B cell (primary cell): ENCODE data around the gene SLC24A3. TPM values are rescaled to one million over a fixed set of nuclear protein-coding genes. Genes with fewer than 3 reads are reported as not detected.

Experiments
- ATAC-seq: fragments of 200-7000 bp; cut with Tn5 transposase; one replicate; pipeline ENCODE4 v1.10.0; 2021; ENCODE audit warnings: low read depth, mild to moderate bottlenecking, moderate number of reproducible peaks, moderate library complexity
- CTCF ChIA-PET: fragments of 350-600 bp; sonication (Branson Sonifier 250); formaldehyde crosslinking; loops from one replicate; lab custom pipeline; 2021; ENCODE audit warnings: antibody characterized with exemption, inconsistent platforms; lab: Charles Lee
- POLR2A ChIA-PET: fragments of 350-600 bp; sonication (Branson Sonifier 250); formaldehyde crosslinking; loops from one replicate; lab custom pipeline; 2021; ENCODE audit warnings: antibody characterized with exemption; lab: Charles Lee
- DNase-seq: peaks from one replicate; pipeline ENCODE4 v3.0.0; 2013
- H2AFZ ChIP-seq: 2 replicates; pipeline ENCODE4 v1.6.1; 2012; ENCODE audit warnings: mild to moderate bottlenecking, low read depth, low read length; ENCODE audit not compliant: insufficient read depth, poor library complexity, severe bottlenecking
- H3K27ac ChIP-seq, 2 donors: 1 replicate in 1 of 2; 2 replicates in 1 of 2; pipeline ENCODE4 v1.5.1; 2012 to 2013; ENCODE audit warnings: low read length in 2 of 2, mild to moderate bottlenecking in 2 of 2, moderate library complexity in 1 of 2
- H3K27me3 ChIP-seq, 4 experiments: fragments of 200-600 bp in 1 of 4; sonication (generic) in 1 of 4; replicated peaks in 1 of 4; 1 replicate in 2 of 4; 2 replicates in 2 of 4; pipeline versions ENCODE4 v1.6.1 to v1.7.0; 2013 to 2016; ENCODE audit warnings: low read length in 3 of 4, mild to moderate bottlenecking in 2 of 4, mixed read lengths in 1 of 4, moderate library complexity in 1 of 4; ENCODE audit not compliant: insufficient read depth in 4 of 4, control insufficient read depth in 3 of 4; ENCODE audit errors: control extremely low read depth in 1 of 4
- H3K36me3 ChIP-seq, 2 experiments: replicated peaks in 1 of 2; 1 replicate in 1 of 2; 2 replicates in 1 of 2; pipeline versions ENCODE4 v1.6.1 to v1.7.1; 2013; ENCODE audit warnings: low read length in 1 of 2; ENCODE audit not compliant: insufficient read depth in 2 of 2, control insufficient read depth in 1 of 2; ENCODE audit errors: control extremely low read depth in 1 of 2, extremely low read depth in 1 of 2
- H3K4me1 ChIP-seq, 2 donors: fragments of 200-600 bp in 1 of 2; sonication (generic) in 1 of 2; 1 replicate in 1 of 2; 2 replicates in 1 of 2; pipeline versions ENCODE4 v1.5.1 to v1.6.1; 2013 to 2017; ENCODE audit warnings: low read length in 2 of 2; ENCODE audit not compliant: control insufficient read depth in 2 of 2, insufficient read depth in 2 of 2
- H3K4me2 ChIP-seq: replicated peaks from 2 replicates; pipeline ENCODE3; 2012; ENCODE audit warnings: mild to moderate bottlenecking, low read depth, low read length; ENCODE audit not compliant: poor library complexity, severe bottlenecking
- H3K4me3 ChIP-seq, 5 experiments: fragments of 200-600 bp in 1 of 5; sonication (generic) in 1 of 5; 1 replicate in 3 of 5; 2 replicates in 2 of 5; pipeline versions ENCODE4 v1.5.1 to v1.7.0; 2011 to 2016; ENCODE audit warnings: low read length in 4 of 5, mild to moderate bottlenecking in 4 of 5, low read depth in 2 of 5, control low read depth in 1 of 5, moderate library complexity in 1 of 5; ENCODE audit not compliant: insufficient read depth in 1 of 5; ENCODE audit errors: control extremely low read depth in 1 of 5, extremely low read depth in 1 of 5
- H3K79me2 ChIP-seq: fragments of 200-600 bp; sonication (generic); one replicate; pipeline ENCODE4 v1.6.0; 2016; ENCODE audit warnings: low read length; ENCODE audit not compliant: control insufficient read depth, insufficient read depth
- H3K9ac ChIP-seq: fragments of 200-600 bp; sonication (generic); 2 replicates; pipeline ENCODE4 v1.6.1; 2017; ENCODE audit warnings: mild to moderate bottlenecking, low read length, moderate library complexity
- H3K9me3 ChIP-seq, 3 donors: one replicate each; pipeline versions ENCODE4 v1.6.1 to v1.7.1; 2013; ENCODE audit warnings: low read length in 2 of 3; ENCODE audit not compliant: control insufficient read depth in 2 of 3, insufficient read depth in 1 of 3; ENCODE audit errors: control extremely low read depth in 1 of 3
- H4K20me1 ChIP-seq: 2 replicates; pipeline ENCODE4 v1.6.0; 2012; ENCODE audit warnings: mild to moderate bottlenecking, low read length; ENCODE audit not compliant: insufficient read depth, control insufficient read depth, poor library complexity, severe bottlenecking
- H3K27ac Mint-ChIP-seq: one replicate; pipeline ENCODE4 v1.8.0; 2021; ENCODE audit warnings: mixed read lengths
- H3K27me3 Mint-ChIP-seq: one replicate; pipeline ENCODE4 v1.8.0; 2021; ENCODE audit warnings: mixed read lengths
- H3K4me1 Mint-ChIP-seq: one replicate; pipeline ENCODE4 v1.8.0; 2021; ENCODE audit warnings: mixed read lengths
- H3K4me3 Mint-ChIP-seq: one replicate; pipeline ENCODE4 v1.8.0; 2021; ENCODE audit warnings: mixed read lengths
- H3K9me3 Mint-ChIP-seq: one replicate; pipeline ENCODE4 v1.8.0; 2022; ENCODE audit warnings: mixed read lengths; ENCODE audit not compliant: insufficient read depth
- CTCF ChIP-seq: fragments of 200-600 bp; IDR thresholded peaks from one replicate; pipeline ENCODE4 v1.8.0; 2022; ENCODE audit warnings: antibody characterized with exemption, mild to moderate bottlenecking
- EZH2 ChIP-seq: IDR thresholded peaks from 2 replicates; pipeline ENCODE4 v1.6.1; 2012; ENCODE audit warnings: borderline replicate concordance, low read depth, mild to moderate bottlenecking, moderate library complexity, low read length; ENCODE audit not compliant: insufficient read depth, poor library complexity, severe bottlenecking
- WGBS: methylation state at CpG from one replicate; pipeline ENCODE4 v1.1.5; 2013; ENCODE audit warnings: missing lambda C conversion rate; ENCODE audit not compliant: insufficient coverage; 5-methylcytosine and 5-hydroxymethylcytosine counted together
- intact Hi-C: fragments of 100-400 bp; cut with micrococcal nuclease; formaldehyde crosslinking; loops from one replicate; pipeline ENCODE4 v1.10.0; 2022
- polyA plus RNA-seq: library from polyadenylated mRNA; depleted of rRNA; stranded (reverse); fragments of >200 nt; gene quantifications from 2 replicates; pipeline ENCODE4 v1.2.3, GENCODE V29; 2012
- total RNA-seq, 2 donors: library from RNA; stranded (reverse); fragments of 120-200 nt in 1 of 2; gene quantifications; 1 replicate in 1 of 2; 2 replicates in 1 of 2; pipeline versions ENCODE4 v1.2.3 to v1.2.4, GENCODE V29; 2013 to 2022

Gene SLC24A3
- total and polyA plus RNA-seq, 2 donors (not counting 1 experiment from before 2014, with no cell fraction given) = not detected

- no peak overlapping the region for H3K4me3 Mint-ChIP-seq
- DNase-seq = no peak
- Histone ChIP-seq H3K9ac (no peak overlapping the region), H3K79me2 (no peaks in the 10 kb centered on the region), H3K4me1 (no peaks in the 10 kb centered on the region), H3K4me2 (no peak overlapping the region), H3K4me3 (no peak overlapping the region), H2AFZ (no peak overlapping the region), H3K27me3 (peaks cover 0 to 4% (median 0%) of the 10 kb centered on the region in 4 experiments), H3K9me3 (peaks cover 0 to 3% (median 0%) of the 10 kb centered on the region in 3 donors), H3K27ac (no peak overlapping the region), H3K36me3 (no peaks in the 10 kb centered on the region), H4K20me1 (no peaks in the 10 kb centered on the region)
- no peak for TF ChIP-seq CTCF
- no peak for TF ChIP-seq EZH2
- CTCF ChIA-PET = no interaction called here
- intact Hi-C loops = no loop called here
- H3K4me1 Mint-ChIP-seq = no peaks in the 10 kb centered on the region
- H3K27me3 Mint-ChIP-seq = no peaks in the 10 kb centered on the region
- H3K27ac Mint-ChIP-seq = no peak overlapping the region
- POLR2A ChIA-PET = no interaction called here
- 74% methylated on average over 2 of the region's 6 CpGs for WGBS
- H3K9me3 Mint-ChIP-seq = no peaks in the 10 kb centered on the region
- no peak for ATAC-seq
Observed at GRCh38 chr20:19492687-19493336, 280.4 kb downstream of the SLC24A3 start.

DNA sequence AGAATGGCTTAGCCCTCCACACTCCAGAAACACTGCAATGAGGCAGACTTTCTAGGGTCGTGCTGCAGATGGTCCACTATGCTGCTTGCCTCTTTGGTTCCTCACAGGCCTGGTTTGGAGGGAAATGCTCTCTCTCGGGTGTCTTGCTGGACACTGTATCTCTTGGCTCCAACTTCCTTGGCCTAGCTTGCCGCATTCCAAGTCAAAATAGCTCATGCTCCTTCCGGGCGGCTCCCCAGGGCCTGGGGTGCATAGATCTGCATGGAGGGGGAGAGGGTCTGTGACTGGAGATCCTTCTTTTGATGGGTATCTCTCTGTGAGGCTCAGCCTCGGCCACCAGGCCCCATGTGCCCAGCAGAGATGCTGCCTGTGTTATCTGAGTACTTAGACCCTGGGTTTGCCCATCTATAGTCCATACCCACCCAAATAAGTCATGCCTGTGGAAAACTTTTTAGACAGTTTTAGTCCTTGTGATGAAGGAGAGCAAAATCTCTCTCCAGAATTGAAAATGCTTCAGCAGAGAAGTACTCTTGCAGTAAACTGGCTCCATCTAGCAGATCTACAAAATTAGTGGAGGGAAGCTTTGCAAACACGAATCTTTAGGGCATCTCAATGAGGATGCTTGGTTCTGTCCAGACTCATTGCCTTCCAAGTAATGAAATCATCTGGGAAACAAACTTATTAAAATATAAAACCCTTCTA is 281.5 kb downstream of the SLC24A3 start:
- Mint-ChIP-seq H3K4me3 (no peak overlapping the region), H3K9me3 (no peaks in the 10 kb centered on the region), H3K27me3 (no peaks in the 10 kb centered on the region), H3K4me1 (no peaks in the 10 kb centered on the region), H3K27ac (no peak overlapping the region)
- H3K9me3 ChIP-seq = peaks cover 0 to 3% (median 0%) of the 10 kb centered on the region in 3 donors
- H3K4me2 ChIP-seq = no peak overlapping the region
- H3K4me1 ChIP-seq = no peaks in the 10 kb centered on the region
- no peak overlapping the region for H3K9ac ChIP-seq
- no peak overlapping the region for H2AFZ ChIP-seq
- no peaks in the 10 kb centered on the region for H3K36me3 ChIP-seq
- no peak for TF ChIP-seq CTCF
- TF ChIP-seq EZH2 = no peak
- CTCF ChIA-PET = interaction anchor here (0.6 kb wide), 1 partner anchor 17 kb away, joined by 3 read pairs; no protein-coding TSS in a partner anchor
- POLR2A ChIA-PET = no interaction called here
- no peak overlapping the region for H3K27ac ChIP-seq
- DNase-seq = no peak
- H3K4me3 ChIP-seq = no peak overlapping the region
- no peak for ATAC-seq
- H3K27me3 ChIP-seq = peaks cover 0 to 4% (median 0%) of the 10 kb centered on the region in 4 experiments
- intact Hi-C loops = no loop called here
- H3K79me2 ChIP-seq = no peaks in the 10 kb centered on the region
- no peaks in the 10 kb centered on the region for H4K20me1 ChIP-seq
- 88% methylated on average over 5 of the region's 7 CpGs for WGBS
